Natural killer cell treated with Interleukin-12 subunit alpha and Interleukin-12 subunit beta and Interleukin-15 and Interleukin-18, amount 100 ng/mL, for 72 hours (primary cell): ENCODE measurements around the gene AGRN. TPM values are rescaled to one million over a fixed set of nuclear protein-coding genes. Genes with fewer than 3 reads are reported as not detected.
"Not testable (repeated sequence)": the region's sequence is repeated elsewhere in the genome, so short reads cannot be mapped to it uniquely, and the experiment has no call there.

ENCODE experiments used
- ATAC-seq, 2 donors: fragments of 150-1000 bp; cut with Tn5 transposase in 1 of 2; sonication (Bioruptor Pico), chemical (Tn5 transposase) in 1 of 2; 2 replicates each; pipeline ENCODE4 v1.10.0; 2021
- DNase-seq: peaks from one replicate; pipeline ENCODE4 v3.0.0; 2022; ENCODE audit warnings: low spot score
- H3K27ac Mint-ChIP-seq, 2 donors: 1 replicate in 1 of 2; 2 replicates in 1 of 2; pipeline ENCODE4 v1.8.0; 2022; ENCODE audit warnings: mixed read lengths in 2 of 2, mild to moderate bottlenecking in 1 of 2, moderate library complexity in 1 of 2
- H3K27me3 Mint-ChIP-seq, 2 donors: 1 replicate in 1 of 2; 2 replicates in 1 of 2; pipeline ENCODE4 v1.8.0; 2022; ENCODE audit warnings: mixed read lengths in 2 of 2
- H3K36me3 Mint-ChIP-seq: one replicate; pipeline ENCODE4 v1.8.0; 2022; ENCODE audit warnings: mixed read lengths
- H3K4me1 Mint-ChIP-seq, 2 donors: 1 replicate in 1 of 2; 2 replicates in 1 of 2; pipeline ENCODE4 v1.8.0; 2022; ENCODE audit warnings: low read depth in 2 of 2, mixed read lengths in 2 of 2, mild to moderate bottlenecking in 1 of 2
- H3K4me3 Mint-ChIP-seq: one replicate; pipeline ENCODE4 v1.8.0; 2022; ENCODE audit warnings: mixed read lengths
- H3K9me3 Mint-ChIP-seq: 2 replicates; pipeline ENCODE4 v1.8.0; 2022; ENCODE audit warnings: mixed read lengths
- total RNA-seq, 2 donors: library from RNA; stranded (reverse); gene quantifications; one replicate each; pipeline ENCODE4 v1.2.3, GENCODE V29; 2022

AGRN gene
- total RNA-seq, 2 donors from 2014 or later: 9.3 to 9.4 TPM

DNA sequence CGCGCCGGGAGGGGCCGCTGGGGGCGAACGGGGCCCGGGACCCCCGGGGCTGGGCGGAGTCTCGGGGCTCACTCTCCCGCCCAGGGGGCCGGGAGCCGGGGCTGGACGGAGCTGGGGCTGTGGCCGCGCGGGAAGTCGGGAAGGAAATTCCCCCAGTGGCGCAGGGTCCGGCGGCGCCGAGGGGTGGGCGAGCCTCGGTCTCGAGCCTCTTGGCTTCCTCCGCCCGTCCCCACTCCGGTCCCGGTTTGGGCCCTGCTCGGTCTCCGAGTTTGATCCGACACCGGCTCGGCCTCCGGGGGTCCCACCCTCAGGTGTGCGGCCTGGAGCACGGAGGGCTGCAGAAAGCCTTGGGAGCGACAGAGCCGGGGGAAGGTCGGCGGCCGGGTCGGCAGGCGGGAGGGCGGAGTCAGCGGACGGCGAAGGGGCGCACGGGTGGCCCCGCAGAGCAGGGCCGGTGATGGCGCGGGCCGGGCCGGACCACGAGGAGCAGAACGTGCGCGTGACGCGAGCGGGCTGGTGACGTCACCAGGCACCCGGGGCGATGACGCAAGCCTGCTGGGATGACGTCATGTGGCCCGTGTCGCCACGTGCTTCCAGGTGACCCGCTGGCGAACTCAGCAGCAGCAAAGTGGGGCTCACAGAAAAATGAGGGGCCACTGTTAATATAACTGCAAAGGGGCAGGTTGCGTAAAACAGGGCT, 19.4 kb upstream of the AGRN start:
- H3K27me3 Mint-ChIP-seq: peaks cover 14 to 17% of the 10 kb centered on the region in 2 donors
- ATAC-seq (peak; percentile 1 to 36), DNase-seq (peak; percentile 64)
- H3K27ac Mint-ChIP-seq: no peak overlapping the region
- peaks cover 9 to 16% of the 10 kb centered on the region in 2 donors for H3K4me1 Mint-ChIP-seq
- H3K36me3 Mint-ChIP-seq: no peaks in the 10 kb centered on the region
- no peaks in the 10 kb centered on the region for H3K9me3 Mint-ChIP-seq
- peak overlapping the region; percentile 58 for H3K4me3 Mint-ChIP-seq

DNA sequence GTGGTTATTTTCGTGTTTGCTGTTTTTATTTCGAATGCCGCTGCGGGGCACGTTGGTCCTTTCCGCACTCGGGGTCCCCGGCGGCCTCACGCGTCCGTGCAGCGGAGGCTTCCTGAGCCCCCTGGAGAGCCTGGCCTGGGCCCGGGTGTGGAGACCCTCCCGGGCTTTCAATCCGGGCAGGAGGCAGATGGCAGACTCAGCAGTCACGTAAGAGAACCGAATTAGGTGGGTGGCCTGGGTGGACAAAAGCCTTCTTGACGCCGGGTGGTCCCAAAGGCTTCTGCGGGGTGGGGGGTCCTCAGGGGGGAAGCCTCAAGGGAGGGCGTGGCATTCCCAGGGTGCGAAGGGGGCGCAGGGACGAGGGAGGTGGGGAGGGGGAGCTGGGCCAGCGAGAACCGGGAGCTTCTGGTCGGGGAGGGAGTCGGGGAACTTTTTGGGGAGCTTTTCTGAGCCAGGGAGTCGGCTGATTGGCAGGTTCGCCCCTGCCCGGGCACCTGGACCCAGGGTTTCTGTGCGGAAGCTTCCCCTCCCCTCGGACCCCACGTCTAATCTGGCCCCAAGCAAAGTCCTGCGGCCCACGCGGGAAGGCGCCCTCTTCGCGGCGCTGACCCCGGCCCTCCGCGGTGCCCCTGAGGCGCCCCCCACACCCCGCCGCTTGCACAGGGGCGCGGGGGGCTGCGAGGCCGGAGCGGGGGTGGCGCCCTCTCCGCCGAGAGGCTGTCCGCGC, 18.7 kb upstream of the AGRN start:
- no peak for ATAC-seq

DNA sequence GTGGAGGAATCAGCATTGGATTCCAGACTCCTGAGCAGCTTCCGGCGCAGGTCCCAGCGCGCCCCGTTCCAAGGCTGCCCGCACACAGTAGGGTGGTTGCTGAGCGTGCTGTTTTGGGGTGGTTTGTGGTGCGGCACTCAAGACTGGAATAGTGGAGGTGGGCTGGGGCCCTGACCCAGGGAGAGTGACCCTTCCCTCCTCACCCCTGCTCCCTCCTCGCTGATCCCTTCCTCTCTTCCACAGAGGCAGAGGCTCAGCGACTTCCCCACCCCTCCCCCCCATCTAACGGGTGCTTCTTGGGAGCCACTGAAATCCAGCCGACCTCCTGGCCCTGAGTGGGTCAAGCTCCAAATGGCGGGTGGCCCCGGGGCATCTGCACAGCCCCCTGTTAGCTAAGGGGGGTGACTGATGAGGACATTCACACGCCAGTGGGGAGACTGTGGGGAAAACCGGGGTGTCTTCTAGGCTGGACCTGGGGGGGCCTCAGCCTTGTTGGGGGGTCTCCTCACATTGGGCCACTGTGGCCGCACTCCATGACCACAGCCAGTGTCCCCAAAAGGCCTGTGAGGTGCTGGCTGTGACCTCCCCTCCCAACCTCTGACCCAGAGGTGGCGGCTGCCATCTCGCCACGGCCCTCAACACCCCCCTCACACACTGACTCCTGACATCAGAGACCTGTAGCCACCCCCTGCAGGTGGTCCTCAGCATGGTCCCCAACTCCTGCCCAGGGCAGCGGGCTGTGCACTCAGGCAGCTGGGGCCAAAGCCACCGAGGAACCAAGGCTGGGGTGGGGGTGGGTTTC, 16.1 kb upstream of the AGRN start:
- Mint-ChIP-seq H3K9me3 (no peaks in the 10 kb centered on the region), H3K27me3 (peaks cover 8 to 11% of the 10 kb centered on the region in 2 donors), H3K27ac (no peak overlapping the region), H3K36me3 (no peaks in the 10 kb centered on the region), H3K4me1 (peaks cover 9 to 16% of the 10 kb centered on the region in 2 donors), H3K4me3 (no peak overlapping the region)
- DNase-seq: peak; percentile 56
- no peak for ATAC-seq

More for the DNA sequence above, 18.7 kb upstream of the AGRN start:
- Mint-ChIP-seq H3K36me3 (no peaks in the 10 kb centered on the region), H3K4me1 (peaks cover 9 to 15% of the 10 kb centered on the region in 2 donors), H3K9me3 (no peaks in the 10 kb centered on the region), H3K27me3 (peaks cover 10 to 11% of the 10 kb centered on the region in 2 donors), H3K27ac (no peak overlapping the region), H3K4me3 (peak overlapping the region; percentile 58)
- no peak for DNase-seq

DNA sequence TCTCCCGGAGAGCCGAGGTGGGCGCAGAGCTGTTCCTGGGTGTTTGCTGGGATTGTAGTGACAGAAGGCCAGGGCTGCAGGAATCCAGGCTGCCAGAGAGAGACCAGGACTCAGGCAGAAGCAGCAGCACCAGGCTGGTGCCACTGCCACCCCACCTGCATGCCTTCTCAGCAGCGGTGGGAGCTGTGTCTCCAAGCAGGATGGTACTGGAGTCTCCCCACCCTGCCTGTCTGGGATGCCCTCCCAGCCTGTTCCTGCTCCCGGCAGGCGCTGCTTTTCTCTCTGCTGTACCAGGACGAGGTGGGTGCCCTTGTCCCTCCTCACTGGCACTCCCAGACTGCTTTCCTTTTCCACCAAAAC, 15.5 kb upstream of the AGRN start:
- peak overlapping the region; percentile 24 for H3K4me3 Mint-ChIP-seq

DNA sequence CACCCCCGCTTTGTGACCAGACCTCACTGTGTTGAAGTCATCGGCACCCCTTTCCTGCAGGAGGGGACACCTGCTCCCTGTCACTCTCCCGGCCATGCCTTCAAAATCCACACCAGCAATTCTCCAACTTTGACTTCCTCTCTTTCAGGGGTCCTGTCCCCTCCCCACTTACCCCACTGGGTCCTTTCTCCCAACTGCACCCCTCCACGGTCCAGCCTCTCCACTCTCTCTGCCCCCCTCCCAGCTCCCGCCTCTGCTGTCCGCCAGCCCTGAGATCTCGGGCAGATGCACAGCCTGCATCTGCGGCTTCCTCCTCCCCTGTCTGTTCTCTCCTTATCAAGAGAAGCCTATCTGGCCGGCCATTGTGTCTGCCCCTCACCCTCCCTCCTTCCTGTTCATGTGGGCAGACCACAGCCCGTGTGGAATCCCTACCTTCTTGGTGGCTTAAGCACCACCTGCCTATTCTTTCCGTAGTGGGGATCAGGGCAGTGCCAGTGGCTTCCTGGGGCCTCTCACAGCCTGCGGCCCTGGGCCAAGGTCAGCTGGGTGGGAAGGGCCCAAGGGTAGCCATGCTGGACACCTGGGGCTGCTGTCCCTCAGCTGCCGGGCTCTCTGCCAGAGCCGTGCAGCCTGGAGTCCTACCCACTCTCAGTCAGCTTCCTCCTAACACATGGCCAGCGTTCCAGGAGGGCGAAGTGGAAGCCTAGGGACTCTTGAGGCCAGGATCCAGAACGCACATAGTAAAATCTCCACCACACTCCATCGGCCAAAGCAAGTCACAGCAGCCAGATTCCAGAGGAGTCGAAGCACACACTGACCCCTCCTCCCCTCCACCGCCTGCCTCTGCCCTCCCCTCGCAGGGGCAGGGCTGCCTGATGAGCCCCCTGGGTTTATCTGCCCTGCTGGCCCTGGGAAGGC, 14.9 kb upstream of the AGRN start:
- H3K9me3 Mint-ChIP-seq: peaks cover 3% of the 10 kb centered on the region
- ATAC-seq (peak in 1 of 2 donors; percentile 15), DNase-seq (peak; percentile 58)
- peak overlapping the region in 1 of 2 donors; percentile 77 for H3K27ac Mint-ChIP-seq
- H3K36me3 Mint-ChIP-seq: no peaks in the 10 kb centered on the region
- peaks cover 15 to 21% of the 10 kb centered on the region in 2 donors for H3K4me1 Mint-ChIP-seq
- peaks cover 8 to 11% of the 10 kb centered on the region in 2 donors for H3K27me3 Mint-ChIP-seq
- peak overlapping the region; percentile 24 for H3K4me3 Mint-ChIP-seq

More for the DNA sequence above, 15.5 kb upstream of the AGRN start:
- Mint-ChIP-seq H3K9me3 (peaks cover 3% of the 10 kb centered on the region), H3K4me1 (peaks cover 15 to 21% of the 10 kb centered on the region in 2 donors), H3K27ac (peak overlapping the region in 1 of 2 donors; percentile 77), H3K36me3 (no peaks in the 10 kb centered on the region), H3K27me3 (peaks cover 8 to 11% of the 10 kb centered on the region in 2 donors)
- no peak for ATAC-seq
- DNase-seq: peak; percentile 23

DNA sequence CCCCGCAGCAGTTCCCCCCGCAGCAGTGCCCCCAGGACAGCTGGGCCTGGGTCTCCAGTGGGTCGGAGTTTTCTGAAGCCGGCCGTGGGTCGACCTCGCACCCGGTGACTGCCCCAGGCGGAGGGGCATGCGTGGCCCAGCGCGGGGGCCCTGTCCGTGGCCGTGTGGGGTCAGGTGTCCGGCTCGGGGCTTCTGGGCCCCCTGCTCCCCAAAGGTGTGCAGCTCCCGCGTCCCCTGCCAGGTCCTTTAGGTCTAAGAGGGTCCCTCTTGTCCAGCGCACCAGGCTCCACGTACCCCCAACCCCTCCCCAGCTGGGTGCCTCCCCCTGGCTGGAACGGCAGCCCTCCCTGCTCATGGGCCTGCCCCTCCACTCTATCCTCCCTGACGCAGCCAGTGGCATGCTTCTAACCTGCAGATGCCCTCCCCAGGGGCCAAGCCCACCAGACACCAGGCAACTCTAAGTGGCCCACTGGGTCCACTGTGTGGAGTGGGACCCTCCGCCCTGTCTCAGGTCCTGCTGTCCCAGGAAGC, 14.1 kb upstream of the AGRN start:
- Mint-ChIP-seq H3K4me1 (peaks cover 15 to 19% of the 10 kb centered on the region in 2 donors), H3K9me3 (peaks cover 3% of the 10 kb centered on the region), H3K4me3 (no peak overlapping the region)

DNA sequence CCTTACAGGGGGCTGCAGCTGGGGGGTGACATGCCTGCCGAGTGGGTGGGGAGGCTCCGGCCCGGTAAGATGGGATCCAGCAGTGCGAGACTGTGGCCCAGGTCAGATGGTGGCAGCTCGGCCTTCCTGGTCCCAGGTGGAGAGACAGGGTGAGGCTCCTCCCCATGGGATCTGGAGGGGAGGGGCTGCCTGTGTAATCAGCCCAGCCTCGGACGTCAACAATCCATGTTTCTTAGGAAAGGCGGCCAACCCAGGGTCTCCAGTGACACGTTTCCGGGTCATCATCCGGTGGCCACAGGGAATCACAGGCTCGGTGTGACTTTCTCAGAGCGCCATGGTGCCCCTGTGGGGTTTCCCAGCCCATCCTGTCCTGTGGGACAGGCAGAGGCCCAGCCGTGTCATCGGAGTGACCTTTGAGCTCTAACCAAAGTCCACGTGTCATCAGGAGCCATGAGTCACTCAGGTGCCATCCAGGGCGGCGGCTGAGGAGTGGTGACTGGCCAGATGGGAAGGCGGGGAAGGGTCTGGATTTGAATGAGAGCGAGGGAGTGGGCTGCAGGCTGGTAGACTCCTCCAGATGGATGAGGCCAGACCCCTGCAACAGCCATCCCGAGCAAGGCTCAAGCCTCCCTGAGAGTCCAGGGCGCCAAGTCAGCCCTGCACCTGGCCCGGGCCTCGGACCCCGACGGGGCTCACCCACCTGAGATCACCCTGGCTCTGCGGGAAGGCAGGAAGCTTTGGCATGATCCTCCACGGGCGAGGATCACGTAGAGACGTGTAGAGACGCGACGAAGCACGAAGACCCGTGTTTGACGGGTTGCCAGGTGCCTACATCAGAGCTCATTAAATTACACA, 13.4 kb upstream of the AGRN start:
- Mint-ChIP-seq H3K9me3 (peaks cover 3% of the 10 kb centered on the region), H3K4me3 (no peak overlapping the region), H3K27ac (peak overlapping the region in 1 of 2 donors; percentile 73), H3K4me1 (peaks cover 15 to 19% of the 10 kb centered on the region in 2 donors), H3K36me3 (no peaks in the 10 kb centered on the region), H3K27me3 (peaks cover 8 to 11% of the 10 kb centered on the region in 2 donors)
- ATAC-seq (no peak), DNase-seq (peak; percentile 56)

More for the DNA sequence above, 14.1 kb upstream of the AGRN start:
- H3K36me3 Mint-ChIP-seq: no peaks in the 10 kb centered on the region
- DNase-seq (peak; percentile 59), ATAC-seq (no peak)
- H3K27ac Mint-ChIP-seq: peak overlapping the region in 1 of 2 donors; percentile 73
- peaks cover 8 to 11% of the 10 kb centered on the region in 2 donors for H3K27me3 Mint-ChIP-seq

DNA sequence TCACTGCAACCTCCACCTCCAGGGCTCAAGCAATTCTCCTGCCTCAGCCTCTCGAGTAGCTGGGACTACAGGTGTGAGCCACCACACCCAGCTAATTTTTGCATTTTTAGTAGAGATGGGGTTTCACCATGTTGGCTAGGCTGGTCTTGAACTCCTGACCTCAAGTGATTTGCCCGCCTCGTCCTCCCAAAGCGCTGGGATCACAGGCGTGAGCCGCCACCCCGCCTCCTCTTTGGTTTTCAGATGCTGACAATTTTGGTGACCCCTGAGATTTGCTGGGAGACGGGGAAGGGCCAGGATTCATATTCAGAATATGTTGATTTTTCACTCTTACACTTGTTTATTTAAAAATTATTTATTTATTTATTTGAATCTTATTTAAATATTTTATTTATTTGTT, 9.8 kb upstream of the AGRN start:
- H3K4me3 Mint-ChIP-seq, H3K27me3 Mint-ChIP-seq, DNase-seq, H3K36me3 Mint-ChIP-seq, H3K27ac Mint-ChIP-seq, ATAC-seq, H3K9me3 Mint-ChIP-seq: not testable (repeated sequence)
- peaks cover 22 to 36% of the 10 kb centered on the region in 2 donors for H3K4me1 Mint-ChIP-seq

DNA sequence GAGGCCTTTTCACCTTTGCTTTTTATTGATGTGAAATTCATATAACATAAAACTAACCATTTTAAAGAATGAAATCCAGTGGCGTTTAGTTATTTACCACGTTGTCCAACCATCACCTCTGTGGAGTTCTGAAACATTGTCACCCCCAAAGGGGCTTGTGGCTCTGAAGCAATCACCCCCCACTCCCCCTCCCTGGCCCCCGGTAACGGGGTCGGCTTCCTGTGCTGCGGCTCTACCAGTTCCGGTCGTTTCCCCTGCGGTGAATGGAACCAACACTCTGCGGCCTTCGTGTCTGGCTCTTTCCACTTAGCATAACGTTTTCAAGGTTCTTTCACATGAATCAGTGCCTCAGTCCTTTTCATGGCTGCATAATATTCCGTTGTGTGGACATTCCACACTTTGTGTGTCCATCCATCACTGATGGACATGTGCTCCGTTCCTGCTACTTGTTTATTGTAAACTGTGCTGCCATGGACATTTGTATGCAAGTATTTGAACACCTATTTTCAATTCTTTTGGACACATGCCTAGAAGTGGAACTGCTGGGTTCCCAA, 8.4 kb upstream of the AGRN start:
- H3K4me1 Mint-ChIP-seq: peaks cover 20 to 31% of the 10 kb centered on the region in 2 donors
- no peaks in the 10 kb centered on the region for H3K36me3 Mint-ChIP-seq
- H3K27ac Mint-ChIP-seq: no peak overlapping the region
- DNase-seq: peak; percentile 57
- no peaks in the 10 kb centered on the region for H3K27me3 Mint-ChIP-seq
- no peak overlapping the region for H3K4me3 Mint-ChIP-seq
- peaks cover 3% of the 10 kb centered on the region for H3K9me3 Mint-ChIP-seq
- no peak for ATAC-seq

DNA sequence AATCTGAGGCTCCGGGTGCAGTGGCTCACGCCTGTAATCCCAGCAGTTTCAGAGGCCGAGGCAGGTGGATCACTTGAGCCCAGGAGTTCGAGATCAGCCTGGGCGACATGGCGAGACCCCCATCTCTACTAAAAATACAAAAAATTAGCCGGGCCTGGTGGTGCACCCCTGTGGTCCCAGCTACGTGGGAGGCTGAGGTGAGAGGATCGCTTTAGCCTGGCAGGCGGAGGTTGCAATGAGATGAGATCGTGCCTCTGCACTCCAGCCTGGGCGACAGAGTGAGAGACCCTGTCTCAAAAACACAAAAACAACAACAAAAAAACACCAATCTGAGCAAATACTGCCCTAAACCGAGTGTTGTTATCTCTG, 7.2 kb upstream of the AGRN start:
- H3K4me1 Mint-ChIP-seq: peaks cover 23 to 35% of the 10 kb centered on the region in 2 donors
- not testable (repeated sequence) for H3K27me3 Mint-ChIP-seq, H3K36me3 Mint-ChIP-seq, DNase-seq, ATAC-seq, H3K9me3 Mint-ChIP-seq
- peak overlapping the region; percentile 91 for H3K4me3 Mint-ChIP-seq
- H3K27ac Mint-ChIP-seq: peak overlapping the region; percentile 84 to 99

DNA sequence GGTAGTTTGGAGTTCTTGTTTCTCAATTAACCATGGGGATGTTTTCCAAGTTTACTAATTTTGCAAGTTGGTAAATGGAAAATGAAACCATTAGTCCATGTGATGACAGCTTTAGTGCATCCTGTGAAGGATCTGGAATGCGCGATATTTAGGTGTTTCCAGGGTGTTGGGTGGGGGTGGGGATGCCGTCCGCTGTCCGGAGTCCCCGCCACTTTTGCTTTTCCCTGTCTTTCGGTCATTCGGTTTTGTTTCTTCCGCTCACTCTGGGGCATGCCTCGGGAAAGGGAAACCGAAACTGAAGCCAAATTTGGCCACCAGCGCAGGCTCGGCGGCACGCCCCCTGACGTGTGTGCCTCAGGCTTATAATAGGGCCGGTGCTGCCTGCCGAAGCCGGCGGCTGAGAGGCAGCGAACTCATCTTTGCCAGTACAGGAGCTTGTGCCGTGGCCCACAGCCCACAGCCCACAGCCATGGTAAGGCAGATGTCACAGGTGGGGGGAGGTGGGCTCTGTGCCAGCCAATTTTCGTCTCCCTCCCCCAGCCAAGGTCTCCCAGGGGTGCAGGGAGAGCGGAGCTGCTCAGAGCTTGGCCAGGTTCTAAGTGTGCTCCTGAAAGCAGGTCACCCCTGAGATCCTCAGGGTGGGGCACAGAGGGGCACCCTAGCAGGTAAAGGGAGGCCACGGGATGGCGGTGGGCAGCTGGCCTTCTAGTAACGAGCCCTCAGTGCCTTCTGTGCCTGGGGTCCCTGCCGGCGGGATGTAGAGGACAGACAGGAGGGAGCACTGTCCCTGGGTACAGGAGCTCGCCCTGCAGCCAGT, 6.6 kb upstream of the AGRN start, which contains the start of gene ISG15:
ISG15 (plus strand) TSS at position 393 of the 817 bp plus-strand sequence; CDS start at position 470, 77 bp downstream.
- Mint-ChIP-seq H3K4me3 (peak within 1 kb of the TSS; percentile 91), H3K27ac (peak within 1 kb of the TSS; percentile 84 to 99), H3K27me3 (no peaks in the 10 kb centered on the region), H3K36me3 (no peaks in the 10 kb centered on the region), H3K9me3 (peaks cover 3% of the 10 kb centered on the region), H3K4me1 (peaks cover 23 to 35% of the 10 kb centered on the region in 2 donors)
- ATAC-seq (peak; percentile 94), DNase-seq (peak; percentile 91)
